ENCODE results near the gene KIF2A. TPM values are rescaled to one million over a fixed set of nuclear protein-coding genes. Genes with fewer than 3 reads are reported as not detected.

The KIF2A gene
- polyA plus RNA-seq: 18.3 to 34.8 TPM (median 31.7 TPM) in 3 replicates
- 34.1 TPM for polyA plus RNA-seq (2011; ENCODE audit: low read depth)
- polyA plus RNA-seq (2011; cell fraction: cytosol; rRNA removed): 30.5 and 44.5 TPM in 2 replicates
- polyA plus RNA-seq (2011; cell fraction: nucleus; rRNA removed): 27.1 and 38.4 TPM in 2 replicates
- polyA plus RNA-seq (2012; ENCODE audit: low replicate concordance): 21.3 and 30.9 TPM in 2 replicates
- 6.6 to 47.7 TPM (median 19.1 TPM) in 3 replicates for polyA minus RNA-seq
- 22.4 TPM for polyA minus RNA-seq (2011; cell fraction: cytosol; rRNA and poly(A)+ RNA removed)
- 18.9 and 41.6 TPM in 2 replicates for polyA minus RNA-seq (2011; cell fraction: nucleus; rRNA and poly(A)+ RNA removed)

DNA sequence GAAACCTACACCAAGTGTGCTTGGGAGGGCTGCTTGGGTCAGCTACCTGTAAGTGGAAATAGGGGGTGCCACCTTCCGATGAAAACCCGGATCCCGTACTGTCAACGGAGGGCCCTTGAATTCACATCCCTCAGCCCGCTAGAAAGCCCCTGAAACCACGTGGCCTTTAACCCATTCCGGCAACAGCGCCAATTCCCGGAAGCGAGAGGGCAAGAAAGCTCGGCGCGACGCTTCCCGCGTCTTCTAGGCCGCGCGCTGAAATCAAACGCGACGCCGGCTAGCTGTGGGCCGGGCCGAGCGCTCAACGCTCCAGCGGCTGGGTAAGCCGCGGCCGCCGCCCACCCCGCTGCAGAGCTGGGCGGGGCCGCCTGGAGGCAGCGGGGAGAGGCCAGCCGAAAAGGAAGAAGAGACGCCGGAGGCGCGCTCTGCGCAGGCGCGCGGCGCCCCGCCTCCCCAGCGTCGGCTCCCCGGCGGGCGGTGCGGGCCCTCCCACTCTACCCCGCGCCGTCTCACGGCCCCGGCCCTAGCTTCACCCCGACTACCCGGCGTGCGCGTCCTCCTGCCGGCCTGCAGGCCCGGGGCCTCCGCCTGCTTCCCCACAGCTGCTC, at the start of gene KIF2A:
TSS of gene KIF2A (plus strand) at position 492 of the 608 bp plus-strand sequence. CDS start 267 bp downstream, outside the sequence.
- Histone ChIP-seq H3K36me3 (ENCODE audit: control insufficient read depth in 2 of 2, extremely low read depth in 1 of 2, insufficient read depth in 2 of 2, low read length in 2 of 2) (peaks cover 0 to 1% of the 10 kb centered on the region in 2 experiments), H3K79me2 (ENCODE audit: control insufficient read depth, insufficient read depth, low read length) (peaks cover 46% of the 10 kb centered on the region), H3K4me3 (ENCODE audit: control insufficient read depth in 2 of 3, extremely low read depth in 1 of 3, insufficient read depth in 2 of 3, low read depth in 1 of 3, low read length in 3 of 3) (peak within 1 kb of the TSS; percentile 79 to 96 (median 92)), H3K27ac (ENCODE audit: control insufficient read depth, insufficient read depth, low read length) (peak within 1 kb of the TSS; percentile 86), H3K27me3 (ENCODE audit: control insufficient read depth, extremely low read depth, insufficient read depth, low read length) (no peaks in the 10 kb centered on the region), H3K9ac (ENCODE audit: control insufficient read depth, extremely low read depth, insufficient read depth, low read length) (peak within 1 kb of the TSS; percentile 86), H4K20me1 (ENCODE audit: control insufficient read depth, extremely low read depth, insufficient read depth, low read length) (no peaks in the 10 kb centered on the region), H2AFZ (ENCODE audit: control insufficient read depth, low read length) (peak within 1 kb of the TSS; percentile 92), H3K4me1 (ENCODE audit: control insufficient read depth, extremely low read depth, insufficient read depth, low read length) (peaks cover 7% of the 10 kb centered on the region), H3K4me2 (ENCODE audit: control insufficient read depth, extremely low read depth, insufficient read depth, low read depth, low read length) (peak within 1 kb of the TSS; percentile 87), H3K9me3 (ENCODE audit: control insufficient read depth, low read depth, low read length) (no peaks in the 10 kb centered on the region), H3K9me1 (ENCODE audit: control insufficient read depth, extremely low read depth, insufficient read depth, low read length) (no peaks in the 10 kb centered on the region)
- DNase-seq (ENCODE audit: low read depth, low spot score): peak; percentile 17
- dilution Hi-C loops (cut with MboI; ENCODE audit: extremely low pct_ligation_motif_present, low sequenced_read_pairs): no loop called here
- TF ChIP-seq EZH2 (IDR thresholded peaks at IDR 0.05; ENCODE audit: low read length) (no peak), CTCF (optimal IDR thresholded peaks at IDR 0.05 in 1 of 3, IDR thresholded peaks at IDR 0.05 in 1 of 3, conservative IDR thresholded peaks at IDR 0.05 in 1 of 3; ENCODE audit: extremely low read depth in 1 of 3, insufficient read depth in 2 of 3, low read length in 3 of 3) (no peak)
- no peak for FAIRE-seq

GRCh38 chr5:62257020-62257367, 49.0 kb upstream of the KIF2A start:
- DNase-seq (ENCODE audit: low read depth, low spot score) (no peak), FAIRE-seq (no peak)
- H3K4me1 ChIP-seq (ENCODE audit: control insufficient read depth, extremely low read depth, insufficient read depth, low read length): peaks cover 5% of the 10 kb centered on the region
- no peaks in the 10 kb centered on the region for H3K36me3 ChIP-seq (ENCODE audit: control insufficient read depth in 2 of 2, extremely low read depth in 1 of 2, insufficient read depth in 2 of 2, low read length in 2 of 2)
- dilution Hi-C loops (cut with MboI; ENCODE audit: extremely low pct_ligation_motif_present, low sequenced_read_pairs): no loop called here
- H3K4me2 ChIP-seq (ENCODE audit: control insufficient read depth, extremely low read depth, insufficient read depth, low read depth, low read length): no peak overlapping the region
- no peak overlapping the region for H3K9ac ChIP-seq (ENCODE audit: control insufficient read depth, extremely low read depth, insufficient read depth, low read length)
- no peaks in the 10 kb centered on the region for H3K27me3 ChIP-seq (ENCODE audit: control insufficient read depth, extremely low read depth, insufficient read depth, low read length)
- H3K27ac ChIP-seq (ENCODE audit: control insufficient read depth, insufficient read depth, low read length): no peak overlapping the region
- no peaks in the 10 kb centered on the region for H3K9me1 ChIP-seq (ENCODE audit: control insufficient read depth, extremely low read depth, insufficient read depth, low read length)
- TF ChIP-seq EZH2 (IDR thresholded peaks at IDR 0.05; ENCODE audit: low read length) (no peak), CTCF (optimal IDR thresholded peaks at IDR 0.05 in 1 of 3, IDR thresholded peaks at IDR 0.05 in 1 of 3, conservative IDR thresholded peaks at IDR 0.05 in 1 of 3; ENCODE audit: extremely low read depth in 1 of 3, insufficient read depth in 2 of 3, low read length in 3 of 3) (no peak)
- peak overlapping the region; percentile 83 for H2AFZ ChIP-seq (ENCODE audit: control insufficient read depth, low read length)
- no peaks in the 10 kb centered on the region for H4K20me1 ChIP-seq (ENCODE audit: control insufficient read depth, extremely low read depth, insufficient read depth, low read length)
- H3K4me3 ChIP-seq (ENCODE audit: control insufficient read depth in 2 of 3, extremely low read depth in 1 of 3, insufficient read depth in 2 of 3, low read depth in 1 of 3, low read length in 3 of 3): no peak overlapping the region
- H3K79me2 ChIP-seq (ENCODE audit: control insufficient read depth, insufficient read depth, low read length): no peaks in the 10 kb centered on the region
- no peaks in the 10 kb centered on the region for H3K9me3 ChIP-seq (ENCODE audit: control insufficient read depth, low read depth, low read length)
